CD4-positive, alpha-beta T cell (primary cell): ENCODE results near the gene FILIP1. TPM values are rescaled to one million over a fixed set of nuclear protein-coding genes. Genes with fewer than 3 reads are reported as not detected.

Experiments
- ATAC-seq: fragments of 200-7000 bp; cut with Tn5 transposase; one replicate; pipeline ENCODE4 v1.10.0; 2022; ENCODE audit warnings: mild to moderate bottlenecking; ENCODE audit not compliant: poor library complexity
- CTCF ChIA-PET: fragments of 350-600 bp; sonication (Branson Sonifier 250); formaldehyde crosslinking; loops from one replicate; lab custom pipeline; 2021; ENCODE audit warnings: antibody characterized with exemption, inconsistent platforms; lab: Charles Lee
- POLR2A ChIA-PET: fragments of 350-600 bp; sonication (Branson Sonifier 250); formaldehyde crosslinking; loops from one replicate; lab custom pipeline; 2021; ENCODE audit warnings: antibody characterized with exemption, inconsistent platforms; lab: Charles Lee
- DNase-seq, 14 experiments: peaks; one replicate each; pipeline ENCODE4 v3.0.0-alpha.2; 2013 to 2020; ENCODE audit warnings: mixed read lengths in 2 of 14
- H3K27ac ChIP-seq, 2 donors: one replicate each; pipeline versions ENCODE4 v1.5.1 to v1.7.0; 2013; ENCODE audit warnings: low read length in 2 of 2, low read depth in 1 of 2, mild to moderate bottlenecking in 1 of 2
- H3K27me3 ChIP-seq, 2 experiments: 1 replicate in 1 of 2; 2 replicates in 1 of 2; pipeline versions ENCODE4 v1.6.1 to v1.7.0; 2013; ENCODE audit warnings: low read length in 2 of 2, control low read depth in 1 of 2, mild to moderate bottlenecking in 1 of 2, moderate library complexity in 1 of 2; ENCODE audit not compliant: insufficient read depth in 2 of 2, control insufficient read depth in 1 of 2
- H3K36me3 ChIP-seq: one replicate; pipeline ENCODE4 v1.6.1; 2013; ENCODE audit warnings: low read length, control low read depth; ENCODE audit not compliant: insufficient read depth
- H3K4me1 ChIP-seq: one replicate; pipeline ENCODE4 v1.6.1; 2013; ENCODE audit warnings: low read length, control low read depth; ENCODE audit not compliant: insufficient read depth
- H3K4me3 ChIP-seq: one replicate; pipeline ENCODE4 v1.5.1; 2013; ENCODE audit warnings: mild to moderate bottlenecking, low read length, moderate library complexity
- H3K9me3 ChIP-seq, 2 experiments: 1 replicate in 1 of 2; 2 replicates in 1 of 2; pipeline versions ENCODE4 v1.6.1 to v1.7.0; 2013; ENCODE audit warnings: low read length in 2 of 2, mild to moderate bottlenecking in 2 of 2, control low read depth in 1 of 2, moderate library complexity in 1 of 2; ENCODE audit not compliant: control insufficient read depth in 1 of 2, insufficient read depth in 1 of 2
- H3K27ac Mint-ChIP-seq: one replicate; pipeline ENCODE4 v1.8.0; 2020; ENCODE audit warnings: mixed read lengths
- H3K27me3 Mint-ChIP-seq: one replicate; pipeline ENCODE4 v1.8.0; 2021; ENCODE audit warnings: mixed read lengths
- H3K36me3 Mint-ChIP-seq: one replicate; pipeline ENCODE4 v1.8.0; 2021; ENCODE audit warnings: low read depth, mixed read lengths
- H3K4me1 Mint-ChIP-seq: one replicate; pipeline ENCODE4 v1.8.0; 2021; ENCODE audit warnings: low read depth, mixed read lengths
- H3K4me3 Mint-ChIP-seq: one replicate; pipeline ENCODE4 v1.8.0; 2020; ENCODE audit warnings: mild to moderate bottlenecking, mixed read lengths
- H3K9me3 Mint-ChIP-seq: one replicate; pipeline ENCODE4 v1.8.0; 2020; ENCODE audit warnings: mixed read lengths
- intact Hi-C, 2 experiments: fragments of 100-400 bp; cut with DNase I in 1 of 2; cut with micrococcal nuclease in 1 of 2; formaldehyde crosslinking; loops; one replicate each; pipeline versions ENCODE4 v1.15.1 to v1.9.0; 2023 to 2025; cut with DNase I, micrococcal nuclease
- total RNA-seq, 174 experiments: library from RNA in 2 of 174; stranded (reverse) in 2 of 174; gene quantifications; one replicate each; pipeline ENCODE4 v1.2.3 and lab custom pipeline; 2021 to 2026
- TF ChIP-seq, protein P1 (sequence below): fragments of 200-600 bp; IDR thresholded peaks from one replicate; pipeline ENCODE4 v1.8.0; 2022; ENCODE audit warnings: antibody characterized with exemption, mild to moderate bottlenecking

FILIP1 gene
- total RNA-seq, 2 experiments from 2014 or later: 0.06 TPM; not detected in 1

- no peaks in the 10 kb centered on the region for H3K4me1 ChIP-seq
- no peaks in the 10 kb centered on the region for H3K27me3 ChIP-seq
- peaks cover 2% of the 10 kb centered on the region for H3K9me3 Mint-ChIP-seq
- H3K27me3 Mint-ChIP-seq: peaks cover 21% of the 10 kb centered on the region
- no peaks in the 10 kb centered on the region for H3K36me3 ChIP-seq
- H3K36me3 Mint-ChIP-seq: no peaks in the 10 kb centered on the region
- ChIA-PET CTCF (no interaction called here), POLR2A (no interaction called here)
- H3K4me3 Mint-ChIP-seq: no peak overlapping the region
- H3K27ac Mint-ChIP-seq: no peak overlapping the region
- no peak overlapping the region for H3K4me3 ChIP-seq
- intact Hi-C loops: no loop called here
- ATAC-seq (no peak), DNase-seq (no peak)
- no peak overlapping the region for H3K27ac ChIP-seq
- TF ChIP-seq, protein P1, sequence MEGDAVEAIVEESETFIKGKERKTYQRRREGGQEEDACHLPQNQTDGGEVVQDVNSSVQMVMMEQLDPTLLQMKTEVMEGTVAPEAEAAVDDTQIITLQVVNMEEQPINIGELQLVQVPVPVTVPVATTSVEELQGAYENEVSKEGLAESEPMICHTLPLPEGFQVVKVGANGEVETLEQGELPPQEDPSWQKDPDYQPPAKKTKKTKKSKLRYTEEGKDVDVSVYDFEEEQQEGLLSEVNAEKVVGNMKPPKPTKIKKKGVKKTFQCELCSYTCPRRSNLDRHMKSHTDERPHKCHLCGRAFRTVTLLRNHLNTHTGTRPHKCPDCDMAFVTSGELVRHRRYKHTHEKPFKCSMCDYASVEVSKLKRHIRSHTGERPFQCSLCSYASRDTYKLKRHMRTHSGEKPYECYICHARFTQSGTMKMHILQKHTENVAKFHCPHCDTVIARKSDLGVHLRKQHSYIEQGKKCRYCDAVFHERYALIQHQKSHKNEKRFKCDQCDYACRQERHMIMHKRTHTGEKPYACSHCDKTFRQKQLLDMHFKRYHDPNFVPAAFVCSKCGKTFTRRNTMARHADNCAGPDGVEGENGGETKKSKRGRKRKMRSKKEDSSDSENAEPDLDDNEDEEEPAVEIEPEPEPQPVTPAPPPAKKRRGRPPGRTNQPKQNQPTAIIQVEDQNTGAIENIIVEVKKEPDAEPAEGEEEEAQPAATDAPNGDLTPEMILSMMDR: no peak
- no peaks in the 10 kb centered on the region for H3K4me1 Mint-ChIP-seq
- H3K9me3 ChIP-seq: no peaks in the 10 kb centered on the region
These were observed 29.7 kb downstream of the FILIP1 start for GRCh38 chr6:75463908-75464307.

GRCh38 chr6:75463061-75463460, 30.5 kb downstream of the FILIP1 start:
- ChIA-PET CTCF (no interaction called here), POLR2A (no interaction called here)
- H3K27ac Mint-ChIP-seq: no peak overlapping the region

DNA sequence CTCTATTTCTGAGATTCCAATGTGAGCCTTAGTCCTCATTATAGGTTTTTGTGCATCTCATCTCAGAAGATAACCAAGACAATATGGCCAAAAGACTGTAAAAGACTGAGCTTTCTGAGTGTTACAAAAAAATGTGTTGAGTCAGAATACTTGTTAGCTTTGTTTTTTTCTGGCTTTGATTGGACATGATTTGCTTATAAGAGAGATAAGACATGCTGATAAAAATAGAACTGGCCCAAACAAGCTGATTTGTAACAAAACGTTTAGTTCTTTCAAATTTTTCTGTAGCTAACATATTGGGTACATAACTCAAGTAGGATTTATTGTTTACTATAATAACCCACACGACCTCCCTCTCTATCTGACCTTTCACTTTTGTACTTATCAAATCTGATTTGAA, 32.9 kb downstream of the FILIP1 start:
- Histone ChIP-seq H3K36me3 (no peaks in the 10 kb centered on the region), H3K27ac (no peak overlapping the region), H3K4me1 (no peaks in the 10 kb centered on the region), H3K27me3 (peaks cover 0 to 4% of the 10 kb centered on the region in 2 experiments), H3K9me3 (no peaks in the 10 kb centered on the region), H3K4me3 (no peak overlapping the region)
- H3K27ac Mint-ChIP-seq: no peak overlapping the region
- no peaks in the 10 kb centered on the region for H3K36me3 Mint-ChIP-seq
- peaks cover 17% of the 10 kb centered on the region for H3K27me3 Mint-ChIP-seq
- no peak for ATAC-seq
- ChIA-PET POLR2A (no interaction called here), CTCF (interaction anchor here (0.9 kb wide), 1 partner anchor 17 kb away, joined by 3 read pairs; no protein-coding TSS in a partner anchor)
- no peaks in the 10 kb centered on the region for H3K4me1 Mint-ChIP-seq
- no peak overlapping the region for H3K4me3 Mint-ChIP-seq
- TF ChIP-seq, protein P1: no peak
- intact Hi-C loops: no loop called here
- H3K9me3 Mint-ChIP-seq: no peaks in the 10 kb centered on the region
- DNase-seq: no peak

More at GRCh38 chr6:75463061-75463460, 30.5 kb downstream of the FILIP1 start:
- Mint-ChIP-seq H3K4me3 (no peak overlapping the region), H3K4me1 (no peaks in the 10 kb centered on the region), H3K9me3 (peaks cover 2% of the 10 kb centered on the region), H3K27me3 (peaks cover 21% of the 10 kb centered on the region), H3K36me3 (no peaks in the 10 kb centered on the region)
- TF ChIP-seq, protein P1: no peak
- Histone ChIP-seq H3K4me1 (no peaks in the 10 kb centered on the region), H3K36me3 (no peaks in the 10 kb centered on the region), H3K27ac (no peak overlapping the region), H3K9me3 (no peaks in the 10 kb centered on the region), H3K4me3 (no peak overlapping the region), H3K27me3 (peaks cover 0 to 4% of the 10 kb centered on the region in 2 experiments)
- intact Hi-C loops: no loop called here
- no peak for ATAC-seq
- DNase-seq: no peak
